Sigmoid colon (tissue), 4 donors: ENCODE data around the gene CPXM1.

Experiments used
- POLR2A ChIP-seq, 2 donors: fragments of 450-650 bp; IDR thresholded peaks; one replicate each; pipeline ENCODE4 v1.6.1; 2016; ENCODE audit warnings: antibody characterized with exemption in 2 of 2, mild to moderate bottlenecking in 2 of 2, moderate library complexity in 2 of 2
- POLR2AphosphoS5 ChIP-seq, 4 donors: sonication (generic); formaldehyde crosslinking; IDR thresholded peaks; one replicate each; pipeline ENCODE4 v1.6.1; 2017; ENCODE audit warnings: antibody characterized with exemption in 4 of 4
- TF ChIP-seq, protein P1 (sequence below), 4 experiments: fragments of 450-650 bp in 3 of 4; fragments of 200-600 bp in 1 of 4; IDR thresholded peaks; one replicate each; pipeline ENCODE4 v1.5.1; 2016 to 2019; ENCODE audit warnings: antibody characterized with exemption in 4 of 4, mild to moderate bottlenecking in 3 of 4, moderate library complexity in 2 of 4

- TF ChIP-seq POLR2AphosphoS5 (IDR thresholded peaks at IDR 0.05) (no peak), POLR2A (IDR thresholded peaks at IDR 0.05) (no peak)
- TF ChIP-seq, protein P1, sequence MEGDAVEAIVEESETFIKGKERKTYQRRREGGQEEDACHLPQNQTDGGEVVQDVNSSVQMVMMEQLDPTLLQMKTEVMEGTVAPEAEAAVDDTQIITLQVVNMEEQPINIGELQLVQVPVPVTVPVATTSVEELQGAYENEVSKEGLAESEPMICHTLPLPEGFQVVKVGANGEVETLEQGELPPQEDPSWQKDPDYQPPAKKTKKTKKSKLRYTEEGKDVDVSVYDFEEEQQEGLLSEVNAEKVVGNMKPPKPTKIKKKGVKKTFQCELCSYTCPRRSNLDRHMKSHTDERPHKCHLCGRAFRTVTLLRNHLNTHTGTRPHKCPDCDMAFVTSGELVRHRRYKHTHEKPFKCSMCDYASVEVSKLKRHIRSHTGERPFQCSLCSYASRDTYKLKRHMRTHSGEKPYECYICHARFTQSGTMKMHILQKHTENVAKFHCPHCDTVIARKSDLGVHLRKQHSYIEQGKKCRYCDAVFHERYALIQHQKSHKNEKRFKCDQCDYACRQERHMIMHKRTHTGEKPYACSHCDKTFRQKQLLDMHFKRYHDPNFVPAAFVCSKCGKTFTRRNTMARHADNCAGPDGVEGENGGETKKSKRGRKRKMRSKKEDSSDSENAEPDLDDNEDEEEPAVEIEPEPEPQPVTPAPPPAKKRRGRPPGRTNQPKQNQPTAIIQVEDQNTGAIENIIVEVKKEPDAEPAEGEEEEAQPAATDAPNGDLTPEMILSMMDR (IDR thresholded peaks at IDR 0.05) = no peak
These were observed 33.3 kb upstream of the CPXM1 start for GRCh38 chr20:2833761-2834160.
